H1 (cell line): ENCODE data around the gene CADM2. TPM values are rescaled to one million over a fixed set of nuclear protein-coding genes. Genes with fewer than 3 reads are reported as not detected.

Source experiments
- GTF2F1 ChIP-seq: IDR thresholded peaks from 2 replicates; pipeline ENCODE4 v1.6.1; 2012; ENCODE audit warnings: low read depth, low read length, improper control_type of control experiment, borderline replicate concordance
- polyA plus RNA-seq, 7 experiments: library from polyadenylated mRNA; depleted of rRNA in 3 of 7; stranded (reverse) in 5 of 7; unstranded in 2 of 7; fragments of >200 nt in 5 of 7; fragments of 200-250 nt in 2 of 7; gene quantifications; 1 replicate in 5 of 7; 2 replicates in 1 of 7; 4 replicates in 1 of 7; pipeline versions ENCODE4 v1.2.1 to v1.2.3, GENCODE V29; 2011 to 2013; ENCODE audit warnings: missing spikeins in 2 of 7, mixed read lengths in 2 of 7
- total RNA-seq: library from RNA; stranded (reverse); fragmentation: NEBNext Ultra II Directional; extraction: Animal tissue kit (Norgen Biotek cat#: 25700); gene quantifications from 2 replicates; pipeline ENCODE4 v1.2.1, GENCODE V29; 2021
- TF ChIP-seq, protein P1 (sequence below): fragments of 300-600 bp; sonication (generic); IDR thresholded peaks from 2 replicates; pipeline ENCODE4 v1.7.1; 2012; ENCODE audit warnings: low read length, moderate library complexity, mild to moderate bottlenecking, inconsistent platforms; ENCODE audit not compliant: insufficient replicate concordance
- TF ChIP-seq, protein P2 (sequence below): IDR thresholded peaks from 2 replicates; pipeline ENCODE4 v1.6.1; 2011; ENCODE audit warnings: low read length, improper control_type of control experiment

The CADM2 gene
- total and polyA plus RNA-seq, 2 of the 8 experiments (the other 6 are each of a cell fraction or from before 2014, with no cell fraction given), result 14.9 to 20.9 TPM

DNA sequence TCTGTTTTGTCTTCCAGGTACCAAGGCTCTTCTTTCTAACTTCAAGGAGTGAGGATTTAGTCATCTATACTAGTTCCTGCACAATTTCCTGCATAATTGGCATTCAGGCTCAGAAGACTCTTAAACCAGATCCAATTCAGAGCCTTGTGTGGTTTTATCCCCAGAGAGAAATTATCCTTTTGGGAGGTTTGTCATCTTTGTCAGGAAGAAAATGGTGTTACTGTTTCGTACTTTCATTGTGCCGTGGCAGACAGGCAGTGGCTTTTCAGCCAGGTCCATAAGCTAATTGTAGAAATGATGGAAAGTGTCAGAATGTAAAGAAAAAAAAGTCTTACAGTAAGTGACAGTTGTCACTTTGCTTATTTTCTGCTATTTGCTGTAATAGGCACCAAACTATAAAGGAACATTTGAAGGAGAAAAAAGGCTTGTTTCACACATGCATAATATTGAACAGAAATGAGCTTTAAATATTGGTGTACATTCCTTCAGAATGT lies 82.8 kb downstream of the CADM2 start (continued):
- TF ChIP-seq, protein P1, sequence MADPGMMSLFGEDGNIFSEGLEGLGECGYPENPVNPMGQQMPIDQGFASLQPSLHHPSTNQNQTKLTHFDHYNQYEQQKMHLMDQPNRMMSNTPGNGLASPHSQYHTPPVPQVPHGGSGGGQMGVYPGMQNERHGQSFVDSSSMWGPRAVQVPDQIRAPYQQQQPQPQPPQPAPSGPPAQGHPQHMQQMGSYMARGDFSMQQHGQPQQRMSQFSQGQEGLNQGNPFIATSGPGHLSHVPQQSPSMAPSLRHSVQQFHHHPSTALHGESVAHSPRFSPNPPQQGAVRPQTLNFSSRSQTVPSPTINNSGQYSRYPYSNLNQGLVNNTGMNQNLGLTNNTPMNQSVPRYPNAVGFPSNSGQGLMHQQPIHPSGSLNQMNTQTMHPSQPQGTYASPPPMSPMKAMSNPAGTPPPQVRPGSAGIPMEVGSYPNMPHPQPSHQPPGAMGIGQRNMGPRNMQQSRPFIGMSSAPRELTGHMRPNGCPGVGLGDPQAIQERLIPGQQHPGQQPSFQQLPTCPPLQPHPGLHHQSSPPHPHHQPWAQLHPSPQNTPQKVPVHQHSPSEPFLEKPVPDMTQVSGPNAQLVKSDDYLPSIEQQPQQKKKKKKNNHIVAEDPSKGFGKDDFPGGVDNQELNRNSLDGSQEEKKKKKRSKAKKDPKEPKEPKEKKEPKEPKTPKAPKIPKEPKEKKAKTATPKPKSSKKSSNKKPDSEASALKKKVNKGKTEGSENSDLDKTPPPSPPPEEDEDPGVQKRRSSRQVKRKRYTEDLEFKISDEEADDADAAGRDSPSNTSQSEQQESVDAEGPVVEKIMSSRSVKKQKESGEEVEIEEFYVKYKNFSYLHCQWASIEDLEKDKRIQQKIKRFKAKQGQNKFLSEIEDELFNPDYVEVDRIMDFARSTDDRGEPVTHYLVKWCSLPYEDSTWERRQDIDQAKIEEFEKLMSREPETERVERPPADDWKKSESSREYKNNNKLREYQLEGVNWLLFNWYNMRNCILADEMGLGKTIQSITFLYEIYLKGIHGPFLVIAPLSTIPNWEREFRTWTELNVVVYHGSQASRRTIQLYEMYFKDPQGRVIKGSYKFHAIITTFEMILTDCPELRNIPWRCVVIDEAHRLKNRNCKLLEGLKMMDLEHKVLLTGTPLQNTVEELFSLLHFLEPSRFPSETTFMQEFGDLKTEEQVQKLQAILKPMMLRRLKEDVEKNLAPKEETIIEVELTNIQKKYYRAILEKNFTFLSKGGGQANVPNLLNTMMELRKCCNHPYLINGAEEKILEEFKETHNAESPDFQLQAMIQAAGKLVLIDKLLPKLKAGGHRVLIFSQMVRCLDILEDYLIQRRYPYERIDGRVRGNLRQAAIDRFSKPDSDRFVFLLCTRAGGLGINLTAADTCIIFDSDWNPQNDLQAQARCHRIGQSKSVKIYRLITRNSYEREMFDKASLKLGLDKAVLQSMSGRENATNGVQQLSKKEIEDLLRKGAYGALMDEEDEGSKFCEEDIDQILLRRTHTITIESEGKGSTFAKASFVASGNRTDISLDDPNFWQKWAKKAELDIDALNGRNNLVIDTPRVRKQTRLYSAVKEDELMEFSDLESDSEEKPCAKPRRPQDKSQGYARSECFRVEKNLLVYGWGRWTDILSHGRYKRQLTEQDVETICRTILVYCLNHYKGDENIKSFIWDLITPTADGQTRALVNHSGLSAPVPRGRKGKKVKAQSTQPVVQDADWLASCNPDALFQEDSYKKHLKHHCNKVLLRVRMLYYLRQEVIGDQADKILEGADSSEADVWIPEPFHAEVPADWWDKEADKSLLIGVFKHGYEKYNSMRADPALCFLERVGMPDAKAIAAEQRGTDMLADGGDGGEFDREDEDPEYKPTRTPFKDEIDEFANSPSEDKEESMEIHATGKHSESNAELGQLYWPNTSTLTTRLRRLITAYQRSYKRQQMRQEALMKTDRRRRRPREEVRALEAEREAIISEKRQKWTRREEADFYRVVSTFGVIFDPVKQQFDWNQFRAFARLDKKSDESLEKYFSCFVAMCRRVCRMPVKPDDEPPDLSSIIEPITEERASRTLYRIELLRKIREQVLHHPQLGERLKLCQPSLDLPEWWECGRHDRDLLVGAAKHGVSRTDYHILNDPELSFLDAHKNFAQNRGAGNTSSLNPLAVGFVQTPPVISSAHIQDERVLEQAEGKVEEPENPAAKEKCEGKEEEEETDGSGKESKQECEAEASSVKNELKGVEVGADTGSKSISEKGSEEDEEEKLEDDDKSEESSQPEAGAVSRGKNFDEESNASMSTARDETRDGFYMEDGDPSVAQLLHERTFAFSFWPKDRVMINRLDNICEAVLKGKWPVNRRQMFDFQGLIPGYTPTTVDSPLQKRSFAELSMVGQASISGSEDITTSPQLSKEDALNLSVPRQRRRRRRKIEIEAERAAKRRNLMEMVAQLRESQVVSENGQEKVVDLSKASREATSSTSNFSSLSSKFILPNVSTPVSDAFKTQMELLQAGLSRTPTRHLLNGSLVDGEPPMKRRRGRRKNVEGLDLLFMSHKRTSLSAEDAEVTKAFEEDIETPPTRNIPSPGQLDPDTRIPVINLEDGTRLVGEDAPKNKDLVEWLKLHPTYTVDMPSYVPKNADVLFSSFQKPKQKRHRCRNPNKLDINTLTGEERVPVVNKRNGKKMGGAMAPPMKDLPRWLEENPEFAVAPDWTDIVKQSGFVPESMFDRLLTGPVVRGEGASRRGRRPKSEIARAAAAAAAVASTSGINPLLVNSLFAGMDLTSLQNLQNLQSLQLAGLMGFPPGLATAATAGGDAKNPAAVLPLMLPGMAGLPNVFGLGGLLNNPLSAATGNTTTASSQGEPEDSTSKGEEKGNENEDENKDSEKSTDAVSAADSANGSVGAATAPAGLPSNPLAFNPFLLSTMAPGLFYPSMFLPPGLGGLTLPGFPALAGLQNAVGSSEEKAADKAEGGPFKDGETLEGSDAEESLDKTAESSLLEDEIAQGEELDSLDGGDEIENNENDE, result no peak
- TF ChIP-seq, protein P2, sequence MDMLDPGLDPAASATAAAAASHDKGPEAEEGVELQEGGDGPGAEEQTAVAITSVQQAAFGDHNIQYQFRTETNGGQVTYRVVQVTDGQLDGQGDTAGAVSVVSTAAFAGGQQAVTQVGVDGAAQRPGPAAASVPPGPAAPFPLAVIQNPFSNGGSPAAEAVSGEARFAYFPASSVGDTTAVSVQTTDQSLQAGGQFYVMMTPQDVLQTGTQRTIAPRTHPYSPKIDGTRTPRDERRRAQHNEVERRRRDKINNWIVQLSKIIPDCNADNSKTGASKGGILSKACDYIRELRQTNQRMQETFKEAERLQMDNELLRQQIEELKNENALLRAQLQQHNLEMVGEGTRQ, result no peak
- no peak for TF ChIP-seq GTF2F1
